IMR-90 (cell line): ENCODE data around the gene FTSJ3.

ENCODE experiments used
- CEBPB ChIP-seq: IDR thresholded peaks from 2 replicates; pipeline ENCODE4 v1.6.1; 2012; ENCODE audit warnings: low read depth, low read length, improper control_type of control experiment
- CHD1 ChIP-seq: IDR thresholded peaks from 2 replicates; pipeline ENCODE4 v1.6.1; 2012; ENCODE audit warnings: low read depth, low read length, improper control_type of control experiment
- CTCF ChIP-seq: conservative IDR thresholded peaks from 2 replicates; pipeline ENCODE4 v1.5.1; 2012; ENCODE audit warnings: mild to moderate bottlenecking, low read depth, low read length, improper control_type of control experiment
- ELK1 ChIP-seq: fragments of 150-350 bp; IDR thresholded peaks from 2 replicates; pipeline ENCODE4 v1.6.1; 2016; ENCODE audit warnings: low read depth, mild to moderate bottlenecking, low read length, moderate library complexity, borderline replicate concordance
- NFE2L2 ChIP-seq: fragments of 150-350 bp; IDR thresholded peaks from 2 replicates; pipeline ENCODE4 v1.6.1; 2016; ENCODE audit warnings: low read depth, mild to moderate bottlenecking, low read length
- POLR2A ChIP-seq: IDR thresholded peaks from 2 replicates; pipeline ENCODE4 v1.6.1; 2012; ENCODE audit warnings: mild to moderate bottlenecking, low read depth, low read length
- RAD21 ChIP-seq: IDR thresholded peaks from 2 replicates; pipeline ENCODE4 v1.6.1; 2012; ENCODE audit warnings: low read length, improper control_type of control experiment
- RFX5 ChIP-seq: IDR thresholded peaks from 2 replicates; pipeline ENCODE4 v1.8.0; 2012; ENCODE audit warnings: low read depth, mild to moderate bottlenecking, low read length, moderate library complexity
- SMC3 ChIP-seq: fragments of 150-350 bp; IDR thresholded peaks from 2 replicates; pipeline ENCODE4 v1.6.1; 2016; ENCODE audit warnings: low read depth, mild to moderate bottlenecking, antibody characterized with exemption, low read length, moderate library complexity

- TF ChIP-seq CTCF, result no peak
- TF ChIP-seq POLR2A, result no peak
- TF ChIP-seq NFE2L2, result no peak
- TF ChIP-seq RFX5, result no peak
- TF ChIP-seq ELK1, result no peak
- no peak for TF ChIP-seq CHD1
- no peak for TF ChIP-seq CEBPB
- no peak for TF ChIP-seq RAD21
- no peak for TF ChIP-seq SMC3
Observed at GRCh38 chr17:63821804-63822203, 5.7 kb downstream of the FTSJ3 start.
